Glutamatergic neuron (in vitro differentiated cells): Measurements from ENCODE around the gene PHOX2B. TPM values are rescaled to one million over a fixed set of nuclear protein-coding genes. Genes with fewer than 3 reads are reported as not detected.

Experiments used
- DNase-seq: peaks from one replicate; pipeline ENCODE4 v3.0.0; 2022
- H3K27ac Mint-ChIP-seq: one replicate; pipeline ENCODE4 v1.8.0; 2020; ENCODE audit warnings: mild to moderate bottlenecking, mixed read lengths, inconsistent platforms; ENCODE audit not compliant: unreplicated experiment
- H3K27me3 Mint-ChIP-seq: one replicate; pipeline ENCODE4 v1.8.0; 2020; ENCODE audit warnings: mild to moderate bottlenecking, moderate library complexity, mixed read lengths, inconsistent platforms; ENCODE audit not compliant: unreplicated experiment
- H3K36me3 Mint-ChIP-seq: one replicate; pipeline ENCODE4 v1.8.0; 2020; ENCODE audit warnings: mild to moderate bottlenecking, mixed read lengths, inconsistent platforms; ENCODE audit not compliant: unreplicated experiment
- H3K4me1 Mint-ChIP-seq: one replicate; pipeline ENCODE4 v1.8.0; 2020; ENCODE audit warnings: mild to moderate bottlenecking, low read depth, mixed read lengths, inconsistent platforms; ENCODE audit not compliant: unreplicated experiment
- H3K4me3 Mint-ChIP-seq: one replicate; pipeline ENCODE4 v1.8.0; 2020; ENCODE audit warnings: mild to moderate bottlenecking, mixed read lengths, inconsistent platforms; ENCODE audit not compliant: unreplicated experiment
- H3K9me3 Mint-ChIP-seq: one replicate; pipeline ENCODE4 v1.8.0; 2020; ENCODE audit warnings: mild to moderate bottlenecking, moderate library complexity, mixed read lengths, inconsistent platforms; ENCODE audit not compliant: unreplicated experiment
- CTCF ChIP-seq: fragments of 200-600 bp; sonication (generic); IDR thresholded peaks from one replicate; pipeline ENCODE4 v1.5.0; 2021; ENCODE audit not compliant: partially characterized antibody, unreplicated experiment
- total RNA-seq: library from RNA; stranded (reverse); fragmentation: NEBNext Ultra II Directional; extraction: Animal tissue kit (Norgen Biotek cat#: 25700); gene quantifications from one replicate; pipeline ENCODE4 v1.2.1, GENCODE V29; 2021; ENCODE audit not compliant: unreplicated experiment

The PHOX2B gene
- total RNA-seq, 1 donor from 2014 or later: 101 TPM

DNA sequence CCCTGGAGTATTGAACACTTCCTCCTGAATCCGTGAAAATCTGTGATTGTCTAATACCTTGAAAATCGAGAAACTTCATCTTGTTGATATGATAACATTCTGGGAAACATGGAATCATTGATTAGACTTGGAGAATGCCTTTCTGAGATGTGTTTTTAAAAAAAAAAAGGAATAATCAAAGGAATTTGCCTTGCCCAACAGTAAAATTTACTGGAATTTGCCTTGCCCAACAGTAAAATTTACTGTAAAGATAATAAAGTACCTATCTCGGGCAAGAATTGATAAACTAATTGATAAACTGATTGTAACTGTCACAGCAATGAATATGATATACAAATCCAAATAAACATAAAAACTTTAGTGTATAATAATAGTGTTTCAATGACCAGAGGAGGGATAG is 44.7 kb downstream of the PHOX2B start:
- Mint-ChIP-seq H3K27ac (no peak overlapping the region), H3K4me1 (no peaks in the 10 kb centered on the region), H3K27me3 (peaks cover 2% of the 10 kb centered on the region), H3K9me3 (peaks cover 2% of the 10 kb centered on the region), H3K4me3 (no peak overlapping the region), H3K36me3 (no peaks in the 10 kb centered on the region)
- no peak for TF ChIP-seq CTCF
- DNase-seq: no peak

- Mint-ChIP-seq H3K36me3 (no peaks in the 10 kb centered on the region), H3K4me3 (no peak overlapping the region), H3K4me1 (no peaks in the 10 kb centered on the region), H3K27me3 (peaks cover 2% of the 10 kb centered on the region), H3K9me3 (no peaks in the 10 kb centered on the region), H3K27ac (no peak overlapping the region)
- DNase-seq: no peak
- no peak for TF ChIP-seq CTCF
These were observed 45.8 kb downstream of the PHOX2B start for GRCh38 chr4:41702770-41703169.

DNA sequence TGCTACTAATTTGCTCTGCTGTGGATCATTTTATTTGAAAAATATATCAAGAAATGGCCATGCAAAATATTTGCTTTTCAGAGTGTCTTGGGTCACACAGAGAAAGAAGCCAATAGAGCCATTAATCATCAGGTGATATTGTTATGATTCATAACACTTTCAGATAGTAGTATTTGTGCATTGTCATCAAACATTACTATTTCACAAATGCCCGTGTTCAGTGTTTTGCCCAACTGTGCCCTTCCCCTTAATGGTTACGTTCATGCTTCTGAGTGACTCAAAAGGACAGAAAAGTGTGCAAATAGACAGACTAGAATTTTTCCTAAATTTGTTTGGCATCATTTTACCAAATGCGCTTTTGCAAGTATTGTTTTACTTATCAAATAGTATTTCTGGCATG is 46.5 kb downstream of the PHOX2B start:
- DNase-seq: no peak
- H3K36me3 Mint-ChIP-seq: no peaks in the 10 kb centered on the region
- no peak for TF ChIP-seq CTCF
- no peak overlapping the region for H3K27ac Mint-ChIP-seq
- no peaks in the 10 kb centered on the region for H3K4me1 Mint-ChIP-seq
- H3K27me3 Mint-ChIP-seq: peaks cover 2% of the 10 kb centered on the region
- no peak overlapping the region for H3K4me3 Mint-ChIP-seq
- H3K9me3 Mint-ChIP-seq: no peaks in the 10 kb centered on the region

- peaks cover 1% of the 10 kb centered on the region for H3K9me3 Mint-ChIP-seq
- TF ChIP-seq CTCF: no peak
- DNase-seq: no peak
- H3K27me3 Mint-ChIP-seq: no peaks in the 10 kb centered on the region
- no peaks in the 10 kb centered on the region for H3K36me3 Mint-ChIP-seq
- H3K4me1 Mint-ChIP-seq: peaks cover 4% of the 10 kb centered on the region
- H3K4me3 Mint-ChIP-seq: no peak overlapping the region
- no peak overlapping the region for H3K27ac Mint-ChIP-seq
These were observed 51.8 kb downstream of the PHOX2B start for GRCh38 chr4:41696763-41697162.

DNA sequence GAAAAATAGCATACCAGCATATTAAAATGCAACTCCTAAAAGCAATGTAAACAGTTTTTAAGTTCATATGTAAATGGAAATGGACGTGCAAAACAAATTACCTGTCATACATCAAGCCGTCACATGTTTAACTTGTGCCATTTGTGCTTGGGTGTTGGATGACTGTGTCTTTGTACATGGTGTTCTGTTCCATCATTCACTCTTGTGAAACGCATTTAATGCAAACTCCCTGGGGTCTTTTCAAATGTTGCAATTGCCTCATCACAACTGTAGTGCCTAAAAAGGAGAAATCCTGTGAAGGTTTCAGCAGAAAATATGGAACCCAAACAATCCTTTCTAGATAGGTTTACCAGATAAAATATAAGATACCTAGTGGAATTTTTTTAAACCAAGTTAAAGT is 52.4 kb downstream of the PHOX2B start:
- H3K4me3 Mint-ChIP-seq: no peak overlapping the region
- no peak for DNase-seq
- no peak overlapping the region for H3K27ac Mint-ChIP-seq
- peaks cover 1% of the 10 kb centered on the region for H3K9me3 Mint-ChIP-seq
- peaks cover 4% of the 10 kb centered on the region for H3K4me1 Mint-ChIP-seq
- TF ChIP-seq CTCF: no peak
- H3K36me3 Mint-ChIP-seq: no peaks in the 10 kb centered on the region
- no peaks in the 10 kb centered on the region for H3K27me3 Mint-ChIP-seq

Other genes with a start within 250 kb of the PHOX2B start
- 22.5 TPM for gene LIMCH1, start 210.6 kb downstream of the PHOX2B start, total RNA-seq
- gene TMEM33, start 186.7 kb upstream of the PHOX2B start, total RNA-seq: 88.8 TPM
- 0.17 TPM for gene DCAF4L1, start 233.0 kb upstream of the PHOX2B start, total RNA-seq
- 70.2 TPM for gene SLC30A9, start 241.8 kb upstream of the PHOX2B start, total RNA-seq